Measurements from ENCODE around the gene FAM43A. TPM values are rescaled to one million over a fixed set of nuclear protein-coding genes. Genes with fewer than 3 reads are reported as not detected.

The FAM43A gene
- total and polyA plus RNA-seq, 2 of the 8 experiments (the other 6 are each of a cell fraction or from before 2014, with no cell fraction given) = 2.3 to 2.6 TPM

GRCh38 chr3:194705227-194705626 lies 19.5 kb downstream of the FAM43A start (continued):
- TF ChIP-seq NRF1 (IDR thresholded peaks at IDR 0.05; ENCODE audit: low read depth, low read length) (no peak), ATF2 (IDR thresholded peaks at IDR 0.05; ENCODE audit: low read length) (no peak), CREB1 (IDR thresholded peaks at IDR 0.05) (no peak), RXRA (IDR thresholded peaks at IDR 0.05; ENCODE audit: insufficient read depth, low read depth, low read length) (no peak)
